DOHH2 (cell line): ENCODE measurements around the gene ARAP3.

Experiments
- EZH2phosphoT487 ChIP-seq: fragments of 200-600 bp; sonication (generic); IDR thresholded peaks from 2 replicates; pipeline ENCODE4 v1.6.1; 2017; ENCODE audit warnings: borderline replicate concordance, mild to moderate bottlenecking, antibody characterized with exemption, low read length, moderate library complexity, mixed read lengths
- TF ChIP-seq, protein P1 (sequence below): fragments of 200-600 bp; sonication (generic); IDR thresholded peaks from one replicate; pipeline ENCODE4 v1.5.1; 2014; ENCODE audit warnings: antibody characterized with exemption, mild to moderate bottlenecking, low read depth, low read length; ENCODE audit not compliant: poor library complexity, severe bottlenecking

DNA sequence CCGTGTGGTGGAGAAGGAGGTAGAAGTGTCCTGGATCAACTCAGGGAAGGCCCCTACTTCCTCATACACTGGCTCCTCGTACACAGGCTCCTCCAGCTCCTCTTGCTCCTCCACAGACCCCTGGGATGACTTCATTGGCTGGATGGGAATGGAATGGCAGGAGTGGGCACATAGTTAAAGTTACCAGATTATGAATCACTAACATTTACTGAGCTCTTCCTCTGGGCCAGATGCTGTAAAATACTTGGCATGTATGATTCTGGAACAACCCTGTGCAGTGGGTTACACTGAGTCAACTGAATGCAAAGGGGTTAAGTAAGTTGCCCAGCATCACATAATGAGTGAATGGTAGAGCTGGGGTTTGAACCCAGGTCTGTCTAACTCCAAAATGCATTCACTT is 27.7 kb downstream of the ARAP3 start:
- TF ChIP-seq, protein P1, sequence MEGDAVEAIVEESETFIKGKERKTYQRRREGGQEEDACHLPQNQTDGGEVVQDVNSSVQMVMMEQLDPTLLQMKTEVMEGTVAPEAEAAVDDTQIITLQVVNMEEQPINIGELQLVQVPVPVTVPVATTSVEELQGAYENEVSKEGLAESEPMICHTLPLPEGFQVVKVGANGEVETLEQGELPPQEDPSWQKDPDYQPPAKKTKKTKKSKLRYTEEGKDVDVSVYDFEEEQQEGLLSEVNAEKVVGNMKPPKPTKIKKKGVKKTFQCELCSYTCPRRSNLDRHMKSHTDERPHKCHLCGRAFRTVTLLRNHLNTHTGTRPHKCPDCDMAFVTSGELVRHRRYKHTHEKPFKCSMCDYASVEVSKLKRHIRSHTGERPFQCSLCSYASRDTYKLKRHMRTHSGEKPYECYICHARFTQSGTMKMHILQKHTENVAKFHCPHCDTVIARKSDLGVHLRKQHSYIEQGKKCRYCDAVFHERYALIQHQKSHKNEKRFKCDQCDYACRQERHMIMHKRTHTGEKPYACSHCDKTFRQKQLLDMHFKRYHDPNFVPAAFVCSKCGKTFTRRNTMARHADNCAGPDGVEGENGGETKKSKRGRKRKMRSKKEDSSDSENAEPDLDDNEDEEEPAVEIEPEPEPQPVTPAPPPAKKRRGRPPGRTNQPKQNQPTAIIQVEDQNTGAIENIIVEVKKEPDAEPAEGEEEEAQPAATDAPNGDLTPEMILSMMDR, result no peak
- no peak for TF ChIP-seq EZH2phosphoT487
